Mesothelial cell of epicardium (in vitro differentiated cells): ENCODE results near the gene KREMEN2. TPM values are rescaled to one million over a fixed set of nuclear protein-coding genes. Genes with fewer than 3 reads are reported as not detected.
"Not testable (repeated sequence)": the region's sequence is repeated elsewhere in the genome, so short reads cannot be mapped to it uniquely, and the experiment has no call there.

Experiments
- DNase-seq, 2 experiments: peaks; one replicate each; pipeline ENCODE4 v3.0.0; 2021; ENCODE audit warnings: low spot score in 2 of 2; ENCODE audit not compliant: unreplicated experiment in 2 of 2
- H3K27ac Mint-ChIP-seq: 2 replicates; pipeline ENCODE4 v1.8.0; 2021; ENCODE audit warnings: mixed read lengths
- H3K27me3 Mint-ChIP-seq: 2 replicates; pipeline ENCODE4 v1.8.0; 2021; ENCODE audit warnings: low read depth, mixed read lengths
- H3K36me3 Mint-ChIP-seq: 2 replicates; pipeline ENCODE4 v1.8.0; 2021; ENCODE audit warnings: mixed read lengths
- H3K4me1 Mint-ChIP-seq: 2 replicates; pipeline ENCODE4 v1.8.0; 2021; ENCODE audit warnings: mixed read lengths
- H3K4me3 Mint-ChIP-seq: 2 replicates; pipeline ENCODE4 v1.8.0; 2021; ENCODE audit warnings: mild to moderate bottlenecking, moderate library complexity, mixed read lengths
- H3K9me3 Mint-ChIP-seq: 2 replicates; pipeline ENCODE4 v1.8.0; 2021; ENCODE audit warnings: mixed read lengths
- CTCF ChIP-seq: fragments of 200-600 bp; sonication (generic); IDR thresholded peaks from one replicate; pipeline ENCODE4 v1.5.0; 2021; ENCODE audit warnings: antibody characterized with exemption; ENCODE audit not compliant: unreplicated experiment
- total RNA-seq: library from RNA; stranded (reverse); gene quantifications from 3 replicates; pipeline ENCODE4 v1.2.1, GENCODE V29; 2021

Gene KREMEN2
- total RNA-seq, 1 donor from 2014 or later: 29.1 TPM

- Mint-ChIP-seq H3K27me3 (no peaks in the 10 kb centered on the region), H3K36me3 (peaks cover 12% of the 10 kb centered on the region), H3K27ac (peak overlapping the region; percentile 19), H3K9me3 (no peaks in the 10 kb centered on the region), H3K4me3 (peak overlapping the region; percentile 48), H3K4me1 (peaks cover 11% of the 10 kb centered on the region)
- no peak for TF ChIP-seq CTCF
- no peak for DNase-seq
Observed at GRCh38 chr16:2925951-2926649, 38.0 kb upstream of the KREMEN2 start.

- Mint-ChIP-seq H3K27ac (no peak overlapping the region), H3K9me3 (no peaks in the 10 kb centered on the region), H3K4me3 (no peak overlapping the region), H3K36me3 (peaks cover 11% of the 10 kb centered on the region), H3K4me1 (peaks cover 11% of the 10 kb centered on the region), H3K27me3 (no peaks in the 10 kb centered on the region)
- no peak for TF ChIP-seq CTCF
- no peak for DNase-seq
Observed at GRCh38 chr16:2926650-2926999, 37.5 kb upstream of the KREMEN2 start.

- TF ChIP-seq CTCF: peak; percentile 98
- H3K9me3 Mint-ChIP-seq: no peaks in the 10 kb centered on the region
- H3K36me3 Mint-ChIP-seq: peaks cover 7% of the 10 kb centered on the region
- DNase-seq: peak in 1 of 2 experiments; percentile 86
- H3K27ac Mint-ChIP-seq: peak overlapping the region; percentile 3
- H3K4me1 Mint-ChIP-seq: peaks cover 11% of the 10 kb centered on the region
- H3K4me3 Mint-ChIP-seq: no peak overlapping the region
- no peaks in the 10 kb centered on the region for H3K27me3 Mint-ChIP-seq
Observed at GRCh38 chr16:2927010-2927646, 36.9 kb upstream of the KREMEN2 start.

GRCh38 chr16:2928151-2928550, 35.9 kb upstream of the KREMEN2 start:
- H3K27me3 Mint-ChIP-seq, DNase-seq, H3K9me3 Mint-ChIP-seq, H3K4me3 Mint-ChIP-seq, H3K36me3 Mint-ChIP-seq, H3K27ac Mint-ChIP-seq: not testable (repeated sequence)
- peaks cover 11% of the 10 kb centered on the region for H3K4me1 Mint-ChIP-seq

- Mint-ChIP-seq H3K9me3 (no peaks in the 10 kb centered on the region), H3K27me3 (no peaks in the 10 kb centered on the region), H3K27ac (no peak overlapping the region), H3K4me1 (peaks cover 11% of the 10 kb centered on the region), H3K4me3 (no peak overlapping the region), H3K36me3 (peaks cover 4% of the 10 kb centered on the region)
- no peak for DNase-seq
- TF ChIP-seq CTCF: no peak
Observed at GRCh38 chr16:2928796-2929195, 35.3 kb upstream of the KREMEN2 start.

GRCh38 chr16:2929693-2930092, 34.4 kb upstream of the KREMEN2 start:
- Mint-ChIP-seq H3K27ac (no peak overlapping the region), H3K9me3 (no peaks in the 10 kb centered on the region), H3K36me3 (peaks cover 12% of the 10 kb centered on the region), H3K4me3 (no peak overlapping the region), H3K4me1 (peaks cover 11% of the 10 kb centered on the region), H3K27me3 (no peaks in the 10 kb centered on the region)
- no peak for DNase-seq
- no peak for TF ChIP-seq CTCF
